ENCODE results near the gene IDUA. TPM values are rescaled to one million over a fixed set of nuclear protein-coding genes. Genes with fewer than 3 reads are reported as not detected.

IDUA gene
- total RNA-seq, 6 experiments from 2014 or later, result 20.9 to 40.3 (median 23.3) TPM

- peak overlapping the region; percentile 61 for H3K4me3 Mint-ChIP-seq
- H3K9me3 Mint-ChIP-seq, result peaks cover 8% of the 10 kb centered on the region
- peaks cover 19% of the 10 kb centered on the region for H3K27me3 Mint-ChIP-seq (ENCODE audit: insufficient read depth)
- no peak for DNase-seq
- peak; percentile 36 for TF ChIP-seq CTCF (IDR thresholded peaks at IDR 0.05)
- H3K4me1 Mint-ChIP-seq (ENCODE audit: low read depth), result peaks cover 5% of the 10 kb centered on the region; the same call in 1 of the 2 replicates
- no peak overlapping the region for H3K27ac Mint-ChIP-seq
- no peaks in the 10 kb centered on the region for H3K36me3 Mint-ChIP-seq (ENCODE audit: low read depth)
These were observed 22.9 kb downstream of the IDUA start for GRCh38 chr4:1009542-1010394.

- DNase-seq, result peak; percentile 72
- peaks cover 8% of the 10 kb centered on the region for H3K9me3 Mint-ChIP-seq
- peaks cover 5% of the 10 kb centered on the region; the same call in 1 of the 2 replicates for H3K4me1 Mint-ChIP-seq (ENCODE audit: low read depth)
- H3K36me3 Mint-ChIP-seq (ENCODE audit: low read depth), result no peaks in the 10 kb centered on the region
- peak overlapping the region; percentile 57 for H3K27ac Mint-ChIP-seq
- no peak for TF ChIP-seq CTCF (IDR thresholded peaks at IDR 0.05)
- H3K4me3 Mint-ChIP-seq, result peak overlapping the region; percentile 76
- H3K27me3 Mint-ChIP-seq (ENCODE audit: insufficient read depth), result peaks cover 18% of the 10 kb centered on the region
These were observed 23.7 kb downstream of the IDUA start for GRCh38 chr4:1010395-1011021.

GRCh38 chr4:1011022-1011665 lies 24.3 kb downstream of the IDUA start, which contains the start of gene FGFRL1:
Gene FGFRL1 (plus strand): TSS chr4:1011626. CDS start chr4:1012486, 860 bp downstream.
- Mint-ChIP-seq H3K36me3 (ENCODE audit: low read depth) (no peaks in the 10 kb centered on the region), H3K4me3 (peak within 1 kb of the TSS; percentile 76), H3K4me1 (ENCODE audit: low read depth) (peaks cover 5% of the 10 kb centered on the region; the same call in 1 of the 2 replicates), H3K27me3 (ENCODE audit: insufficient read depth) (peaks cover 18% of the 10 kb centered on the region), H3K9me3 (peaks cover 8% of the 10 kb centered on the region), H3K27ac (peak within 1 kb of the TSS; percentile 57)
- DNase-seq, result peak; percentile 71
- no peak for TF ChIP-seq CTCF (IDR thresholded peaks at IDR 0.05)

GRCh38 chr4:1011666-1012033 lies 24.8 kb downstream of the IDUA start:
- H3K4me1 Mint-ChIP-seq (ENCODE audit: low read depth), result peaks cover 5% of the 10 kb centered on the region; the same call in 1 of the 2 replicates
- H3K36me3 Mint-ChIP-seq (ENCODE audit: low read depth), result no peaks in the 10 kb centered on the region
- DNase-seq, result no peak
- H3K27me3 Mint-ChIP-seq (ENCODE audit: insufficient read depth), result peaks cover 13% of the 10 kb centered on the region
- H3K27ac Mint-ChIP-seq, result no peak overlapping the region
- peaks cover 7% of the 10 kb centered on the region for H3K9me3 Mint-ChIP-seq
- TF ChIP-seq CTCF (IDR thresholded peaks at IDR 0.05), result no peak
- H3K4me3 Mint-ChIP-seq, result no peak overlapping the region

- Mint-ChIP-seq H3K36me3 (ENCODE audit: low read depth) (no peaks in the 10 kb centered on the region), H3K4me1 (ENCODE audit: low read depth) (peaks cover 5% of the 10 kb centered on the region; the same call in 1 of the 2 replicates), H3K9me3 (peaks cover 2% of the 10 kb centered on the region; the same call in 1 of the 2 replicates), H3K27ac (no peak overlapping the region), H3K27me3 (ENCODE audit: insufficient read depth) (peaks cover 8% of the 10 kb centered on the region), H3K4me3 (no peak overlapping the region; the same call in 1 of the 2 replicates)
- no peak for DNase-seq
- no peak for TF ChIP-seq CTCF (IDR thresholded peaks at IDR 0.05)
These were observed 25.3 kb downstream of the IDUA start for GRCh38 chr4:1012034-1012739.

Measured in HFFc6 (cell line).